CD4-positive, alpha-beta T cell (primary cell): ENCODE results near the gene C10orf120. TPM values are rescaled to one million over a fixed set of nuclear protein-coding genes. Genes with fewer than 3 reads are reported as not detected.

Experiments
- ATAC-seq: fragments of 200-7000 bp; cut with Tn5 transposase; one replicate; pipeline ENCODE4 v1.10.0; 2022; ENCODE audit warnings: mild to moderate bottlenecking; ENCODE audit not compliant: poor library complexity
- CTCF ChIA-PET: fragments of 350-600 bp; sonication (Branson Sonifier 250); formaldehyde crosslinking; loops from one replicate; lab custom pipeline; 2021; ENCODE audit warnings: antibody characterized with exemption, inconsistent platforms; lab: Charles Lee
- POLR2A ChIA-PET: fragments of 350-600 bp; sonication (Branson Sonifier 250); formaldehyde crosslinking; loops from one replicate; lab custom pipeline; 2021; ENCODE audit warnings: antibody characterized with exemption, inconsistent platforms; lab: Charles Lee
- DNase-seq, 14 experiments: peaks; one replicate each; pipeline ENCODE4 v3.0.0-alpha.2; 2013 to 2020; ENCODE audit warnings: mixed read lengths in 2 of 14
- H3K27ac ChIP-seq, 2 donors: one replicate each; pipeline versions ENCODE4 v1.5.1 to v1.7.0; 2013; ENCODE audit warnings: low read length in 2 of 2, low read depth in 1 of 2, mild to moderate bottlenecking in 1 of 2
- H3K27me3 ChIP-seq, 2 experiments: 1 replicate in 1 of 2; 2 replicates in 1 of 2; pipeline versions ENCODE4 v1.6.1 to v1.7.0; 2013; ENCODE audit warnings: low read length in 2 of 2, control low read depth in 1 of 2, mild to moderate bottlenecking in 1 of 2, moderate library complexity in 1 of 2; ENCODE audit not compliant: insufficient read depth in 2 of 2, control insufficient read depth in 1 of 2
- H3K36me3 ChIP-seq: one replicate; pipeline ENCODE4 v1.6.1; 2013; ENCODE audit warnings: low read length, control low read depth; ENCODE audit not compliant: insufficient read depth
- H3K4me1 ChIP-seq: one replicate; pipeline ENCODE4 v1.6.1; 2013; ENCODE audit warnings: low read length, control low read depth; ENCODE audit not compliant: insufficient read depth
- H3K4me3 ChIP-seq: one replicate; pipeline ENCODE4 v1.5.1; 2013; ENCODE audit warnings: mild to moderate bottlenecking, low read length, moderate library complexity
- H3K9me3 ChIP-seq, 2 experiments: 1 replicate in 1 of 2; 2 replicates in 1 of 2; pipeline versions ENCODE4 v1.6.1 to v1.7.0; 2013; ENCODE audit warnings: low read length in 2 of 2, mild to moderate bottlenecking in 2 of 2, control low read depth in 1 of 2, moderate library complexity in 1 of 2; ENCODE audit not compliant: control insufficient read depth in 1 of 2, insufficient read depth in 1 of 2
- H3K27ac Mint-ChIP-seq: one replicate; pipeline ENCODE4 v1.8.0; 2020; ENCODE audit warnings: mixed read lengths
- H3K27me3 Mint-ChIP-seq: one replicate; pipeline ENCODE4 v1.8.0; 2021; ENCODE audit warnings: mixed read lengths
- H3K36me3 Mint-ChIP-seq: one replicate; pipeline ENCODE4 v1.8.0; 2021; ENCODE audit warnings: low read depth, mixed read lengths
- H3K4me1 Mint-ChIP-seq: one replicate; pipeline ENCODE4 v1.8.0; 2021; ENCODE audit warnings: low read depth, mixed read lengths
- H3K4me3 Mint-ChIP-seq: one replicate; pipeline ENCODE4 v1.8.0; 2020; ENCODE audit warnings: mild to moderate bottlenecking, mixed read lengths
- H3K9me3 Mint-ChIP-seq: one replicate; pipeline ENCODE4 v1.8.0; 2020; ENCODE audit warnings: mixed read lengths
- CTCF ChIP-seq: fragments of 200-600 bp; IDR thresholded peaks from one replicate; pipeline ENCODE4 v1.8.0; 2022; ENCODE audit warnings: antibody characterized with exemption, mild to moderate bottlenecking
- intact Hi-C, 2 experiments: fragments of 100-400 bp; cut with DNase I in 1 of 2; cut with micrococcal nuclease in 1 of 2; formaldehyde crosslinking; loops; one replicate each; pipeline versions ENCODE4 v1.15.1 to v1.9.0; 2023 to 2025; cut with DNase I, micrococcal nuclease
- total RNA-seq, 174 experiments: library from RNA in 2 of 174; stranded (reverse) in 2 of 174; gene quantifications; one replicate each; pipeline ENCODE4 v1.2.3 and lab custom pipeline; 2021 to 2026

The C10orf120 gene
- total RNA-seq, 2 experiments from 2014 or later, result not detected

- Mint-ChIP-seq H3K27ac (no peak overlapping the region), H3K9me3 (no peaks in the 10 kb centered on the region), H3K4me1 (no peaks in the 10 kb centered on the region), H3K36me3 (no peaks in the 10 kb centered on the region), H3K27me3 (peaks cover 51% of the 10 kb centered on the region), H3K4me3 (no peak overlapping the region)
- Histone ChIP-seq H3K27ac (no peak overlapping the region), H3K27me3 (peaks cover 3 to 4% of the 10 kb centered on the region in 2 experiments), H3K4me1 (no peaks in the 10 kb centered on the region), H3K9me3 (no peaks in the 10 kb centered on the region), H3K4me3 (no peak overlapping the region), H3K36me3 (no peaks in the 10 kb centered on the region)
- no peak for TF ChIP-seq CTCF
- ChIA-PET POLR2A (no interaction called here), CTCF (no interaction called here)
- intact Hi-C loops, result no loop called here
- DNase-seq (no peak), ATAC-seq (no peak)
Observed at GRCh38 chr10:122656308-122656705, 43.3 kb downstream of the C10orf120 start.

GRCh38 chr10:122655524-122656307, 43.9 kb downstream of the C10orf120 start:
- no peak for TF ChIP-seq CTCF
- Mint-ChIP-seq H3K36me3 (no peaks in the 10 kb centered on the region), H3K4me3 (no peak overlapping the region), H3K27me3 (peaks cover 57% of the 10 kb centered on the region), H3K4me1 (no peaks in the 10 kb centered on the region), H3K27ac (no peak overlapping the region), H3K9me3 (no peaks in the 10 kb centered on the region)
- POLR2A ChIA-PET, result no interaction called here
- intact Hi-C loops, result no loop called here
- no peak overlapping the region for H3K4me3 ChIP-seq
- ATAC-seq (no peak), DNase-seq (no peak)
- H3K27ac ChIP-seq, result no peak overlapping the region
- no peaks in the 10 kb centered on the region for H3K4me1 ChIP-seq
- H3K27me3 ChIP-seq, result peaks cover 4% of the 10 kb centered on the region in 2 experiments
- no peaks in the 10 kb centered on the region for H3K36me3 ChIP-seq
- CTCF ChIA-PET, result no interaction called here
- H3K9me3 ChIP-seq, result no peaks in the 10 kb centered on the region

GRCh38 chr10:122650331-122650730, 49.3 kb downstream of the C10orf120 start:
- Mint-ChIP-seq H3K4me1 (no peaks in the 10 kb centered on the region), H3K27ac (no peak overlapping the region), H3K9me3 (no peaks in the 10 kb centered on the region), H3K4me3 (no peak overlapping the region), H3K36me3 (no peaks in the 10 kb centered on the region), H3K27me3 (peaks cover 56% of the 10 kb centered on the region)
- no peaks in the 10 kb centered on the region for H3K9me3 ChIP-seq
- ChIA-PET POLR2A (no interaction called here), CTCF (no interaction called here)
- no peak overlapping the region for H3K27ac ChIP-seq
- H3K4me3 ChIP-seq, result no peak overlapping the region
- intact Hi-C loops, result no loop called here
- no peak for ATAC-seq
- no peaks in the 10 kb centered on the region for H3K4me1 ChIP-seq
- TF ChIP-seq CTCF, result no peak
- H3K36me3 ChIP-seq, result no peaks in the 10 kb centered on the region
- peak in 1 of 14 experiments; percentile 2 for DNase-seq
- peaks cover 7 to 9% of the 10 kb centered on the region in 2 experiments for H3K27me3 ChIP-seq
